DOHH2 (cell line): ENCODE data around the gene KCTD15.

Source experiments
- H3F3A ChIP-seq: fragments of 200-600 bp; sonication (generic), shearing (Covaris generic); 2 replicates; pipeline ENCODE4 v1.6.0; 2016; ENCODE audit warnings: antibody characterized with exemption, mild to moderate bottlenecking; ENCODE audit not compliant: control insufficient read depth, insufficient read depth
- H3K27ac ChIP-seq: fragments of 200-600 bp; sonication (generic); 2 replicates; pipeline ENCODE4 v1.5.1; 2014; ENCODE audit warnings: low read depth, mild to moderate bottlenecking, low read length, moderate library complexity
- H3K27me3 ChIP-seq: fragments of 200-600 bp; sonication (generic); 2 replicates; pipeline ENCODE4 v1.6.1; 2014; ENCODE audit warnings: mild to moderate bottlenecking, low read length, mixed read lengths; ENCODE audit not compliant: control insufficient read depth
- H3K36me3 ChIP-seq: fragments of 200-600 bp; sonication (generic); 2 replicates; pipeline ENCODE4 v1.6.1; 2014; ENCODE audit warnings: mild to moderate bottlenecking, low read length, moderate library complexity, mixed read lengths; ENCODE audit not compliant: control insufficient read depth
- H3K4me1 ChIP-seq: fragments of 200-600 bp; sonication (generic); 2 replicates; pipeline ENCODE4 v1.6.1; 2014; ENCODE audit warnings: mild to moderate bottlenecking, low read length, mixed read lengths; ENCODE audit not compliant: control insufficient read depth
- H3K4me2 ChIP-seq: fragments of 200-600 bp; sonication (generic); 2 replicates; pipeline ENCODE4 v1.6.0; 2014; ENCODE audit warnings: mild to moderate bottlenecking, low read length, moderate library complexity
- H3K4me3 ChIP-seq: fragments of 200-600 bp; sonication (generic); 2 replicates; pipeline ENCODE4 v1.5.1; 2014; ENCODE audit warnings: mild to moderate bottlenecking, low read length, mixed read lengths
- H3K79me2 ChIP-seq: fragments of 200-600 bp; sonication (generic); 2 replicates; pipeline ENCODE4 v1.6.1; 2014; ENCODE audit warnings: mild to moderate bottlenecking, low read length, mixed read lengths; ENCODE audit not compliant: control insufficient read depth
- H3K9me2 ChIP-seq: fragments of 200-600 bp; sonication (generic); replicated peaks from 2 replicates; pipeline ENCODE4 v1.6.1; 2014; ENCODE audit warnings: mild to moderate bottlenecking, low read length, mixed read lengths; ENCODE audit not compliant: control insufficient read depth
- H3K9me3 ChIP-seq: fragments of 200-600 bp; sonication (generic); 2 replicates; pipeline ENCODE4 v1.6.1; 2014; ENCODE audit warnings: antibody characterized with exemption, low read length, mixed read lengths; ENCODE audit not compliant: control insufficient read depth, insufficient read depth
- H4K20me1 ChIP-seq: fragments of 200-600 bp; sonication (generic); 2 replicates; pipeline ENCODE4 v1.6.0; 2014; ENCODE audit warnings: low read depth, mild to moderate bottlenecking, antibody characterized with exemption, low read length, moderate library complexity; ENCODE audit not compliant: control insufficient read depth, insufficient read depth
- CTCF ChIP-seq: fragments of 200-600 bp; sonication (generic); IDR thresholded peaks from one replicate; pipeline ENCODE4 v1.5.1; 2014; ENCODE audit warnings: antibody characterized with exemption, mild to moderate bottlenecking, low read depth, low read length; ENCODE audit not compliant: poor library complexity, severe bottlenecking
- EZH2phosphoT487 ChIP-seq: fragments of 200-600 bp; sonication (generic); IDR thresholded peaks from 2 replicates; pipeline ENCODE4 v1.6.1; 2017; ENCODE audit warnings: borderline replicate concordance, mild to moderate bottlenecking, antibody characterized with exemption, low read length, moderate library complexity, mixed read lengths

The KCTD15 gene

GRCh38 chr19:33749016-33749415 is 47.7 kb upstream of the KCTD15 start:
- Histone ChIP-seq H3K27ac (no peak overlapping the region), H3K9me2 (no peaks in the 10 kb centered on the region), H3F3A (no peaks in the 10 kb centered on the region), H3K4me1 (no peaks in the 10 kb centered on the region), H3K4me2 (no peak overlapping the region), H3K4me3 (no peak overlapping the region), H3K9me3 (no peaks in the 10 kb centered on the region), H4K20me1 (no peaks in the 10 kb centered on the region), H3K79me2 (no peaks in the 10 kb centered on the region), H3K36me3 (no peaks in the 10 kb centered on the region), H3K27me3 (no peaks in the 10 kb centered on the region)
- TF ChIP-seq EZH2phosphoT487 (no peak), CTCF (no peak)

- no peak overlapping the region for H3K27ac ChIP-seq
- H3K9me2 ChIP-seq: no peaks in the 10 kb centered on the region
- no peaks in the 10 kb centered on the region for H4K20me1 ChIP-seq
- TF ChIP-seq CTCF: no peak
- no peaks in the 10 kb centered on the region for H3K79me2 ChIP-seq
- no peak overlapping the region for H3K4me3 ChIP-seq
- no peaks in the 10 kb centered on the region for H3F3A ChIP-seq
- H3K36me3 ChIP-seq: no peaks in the 10 kb centered on the region
- no peaks in the 10 kb centered on the region for H3K9me3 ChIP-seq
- H3K27me3 ChIP-seq: no peaks in the 10 kb centered on the region
- H3K4me2 ChIP-seq: no peak overlapping the region
- no peaks in the 10 kb centered on the region for H3K4me1 ChIP-seq
These were observed 47.0 kb upstream of the KCTD15 start for GRCh38 chr19:33749619-33750175.

GRCh38 chr19:33750587-33751435 is 45.9 kb upstream of the KCTD15 start:
- Histone ChIP-seq H3K9me3 (no peaks in the 10 kb centered on the region), H3K27me3 (no peaks in the 10 kb centered on the region), H3K9me2 (no peaks in the 10 kb centered on the region), H3K4me1 (no peaks in the 10 kb centered on the region), H4K20me1 (no peaks in the 10 kb centered on the region), H3K27ac (no peak overlapping the region), H3F3A (no peaks in the 10 kb centered on the region), H3K4me2 (no peak overlapping the region), H3K4me3 (no peak overlapping the region), H3K79me2 (no peaks in the 10 kb centered on the region), H3K36me3 (no peaks in the 10 kb centered on the region)
- no peak for TF ChIP-seq EZH2phosphoT487
- no peak for TF ChIP-seq CTCF
